ENCODE data around the gene CNKSR3. TPM values are rescaled to one million over a fixed set of nuclear protein-coding genes. Genes with fewer than 3 reads are reported as not detected.

Gene CNKSR3
- total RNA-seq, 6 experiments from 2014 or later = 19.8 to 43.4 (median 26.9) TPM

DNA sequence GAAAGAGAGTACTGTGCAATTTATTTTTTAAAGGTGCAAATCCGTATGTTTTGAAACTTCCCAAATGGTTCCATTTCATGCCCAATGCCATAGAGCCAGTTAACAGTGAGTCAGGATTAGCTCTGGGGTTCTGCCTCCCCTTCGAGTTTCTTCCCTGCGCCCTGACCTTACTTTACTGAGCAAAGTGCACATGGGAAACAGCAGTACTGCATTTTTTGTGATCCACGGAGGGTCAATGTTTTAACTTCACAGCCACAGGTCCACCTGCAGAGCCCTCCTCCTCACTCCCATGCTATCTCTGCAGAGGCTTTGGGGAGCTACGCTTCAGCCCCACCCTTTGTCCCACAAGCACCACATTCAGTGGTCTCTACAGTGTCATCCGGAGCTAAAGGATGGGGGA is 44.0 kb upstream of the CNKSR3 start:
- ATAC-seq (no peak), DNase-seq (no peak)
- intact Hi-C loops (cut with DNase I) = no loop called here
- TF ChIP-seq, protein P1, sequence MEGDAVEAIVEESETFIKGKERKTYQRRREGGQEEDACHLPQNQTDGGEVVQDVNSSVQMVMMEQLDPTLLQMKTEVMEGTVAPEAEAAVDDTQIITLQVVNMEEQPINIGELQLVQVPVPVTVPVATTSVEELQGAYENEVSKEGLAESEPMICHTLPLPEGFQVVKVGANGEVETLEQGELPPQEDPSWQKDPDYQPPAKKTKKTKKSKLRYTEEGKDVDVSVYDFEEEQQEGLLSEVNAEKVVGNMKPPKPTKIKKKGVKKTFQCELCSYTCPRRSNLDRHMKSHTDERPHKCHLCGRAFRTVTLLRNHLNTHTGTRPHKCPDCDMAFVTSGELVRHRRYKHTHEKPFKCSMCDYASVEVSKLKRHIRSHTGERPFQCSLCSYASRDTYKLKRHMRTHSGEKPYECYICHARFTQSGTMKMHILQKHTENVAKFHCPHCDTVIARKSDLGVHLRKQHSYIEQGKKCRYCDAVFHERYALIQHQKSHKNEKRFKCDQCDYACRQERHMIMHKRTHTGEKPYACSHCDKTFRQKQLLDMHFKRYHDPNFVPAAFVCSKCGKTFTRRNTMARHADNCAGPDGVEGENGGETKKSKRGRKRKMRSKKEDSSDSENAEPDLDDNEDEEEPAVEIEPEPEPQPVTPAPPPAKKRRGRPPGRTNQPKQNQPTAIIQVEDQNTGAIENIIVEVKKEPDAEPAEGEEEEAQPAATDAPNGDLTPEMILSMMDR (IDR thresholded peaks at IDR 0.05) = no peak
- no peak for TF ChIP-seq POLR2A (IDR thresholded peaks at IDR 0.05)
- Histone ChIP-seq H3K4me1 (no peaks in the 10 kb centered on the region), H3K4me3 (no peak overlapping the region), H3K27me3 (no peaks in the 10 kb centered on the region), H3K36me3 (no peaks in the 10 kb centered on the region), H3K27ac (no peak overlapping the region), H3K9me3 (no peaks in the 10 kb centered on the region)
- WGBS (ENCODE audit: insufficient coverage, low coverage, low lambda C conversion rate, missing lambda C conversion rate) = 70% methylated on average over 5 of the region's 6 CpGs

- no peaks in the 10 kb centered on the region for H3K27me3 ChIP-seq
- ATAC-seq (no peak), DNase-seq (no peak)
- H3K4me3 ChIP-seq = no peak overlapping the region
- intact Hi-C loops (cut with DNase I) = no loop called here
- no peaks in the 10 kb centered on the region for H3K36me3 ChIP-seq
- no peaks in the 10 kb centered on the region for H3K4me1 ChIP-seq
- TF ChIP-seq, protein P1 (IDR thresholded peaks at IDR 0.05) = no peak
- TF ChIP-seq POLR2A (IDR thresholded peaks at IDR 0.05) = no peak
- H3K27ac ChIP-seq = no peak overlapping the region
- no peaks in the 10 kb centered on the region for H3K9me3 ChIP-seq
Measured at GRCh38 chr6:154550779-154551178, 40.3 kb upstream of the CNKSR3 start.

GRCh38 chr6:154549179-154549578 is 38.7 kb upstream of the CNKSR3 start:
- Histone ChIP-seq H3K9me3 (no peaks in the 10 kb centered on the region), H3K27me3 (no peaks in the 10 kb centered on the region), H3K4me3 (no peak overlapping the region), H3K36me3 (no peaks in the 10 kb centered on the region), H3K27ac (no peak overlapping the region), H3K4me1 (no peaks in the 10 kb centered on the region)
- intact Hi-C loops (cut with DNase I) = no loop called here
- no peak for TF ChIP-seq POLR2A (IDR thresholded peaks at IDR 0.05)
- TF ChIP-seq, protein P1 (IDR thresholded peaks at IDR 0.05) = no peak
- no peak for ATAC-seq
- DNase-seq = no peak
- WGBS (ENCODE audit: insufficient coverage, low coverage, low lambda C conversion rate, missing lambda C conversion rate) = 98% methylated on average over 6 of the region's 6 CpGs

GRCh38 chr6:154548130-154548830 is 37.8 kb upstream of the CNKSR3 start:
- Histone ChIP-seq H3K4me1 (no peaks in the 10 kb centered on the region), H3K4me3 (no peak overlapping the region), H3K27me3 (no peaks in the 10 kb centered on the region), H3K9me3 (no peaks in the 10 kb centered on the region), H3K27ac (peak overlapping the region in 1 of 3 donors; percentile 30), H3K36me3 (no peaks in the 10 kb centered on the region)
- WGBS (ENCODE audit: insufficient coverage, low coverage, low lambda C conversion rate, missing lambda C conversion rate) = 63% methylated on average over 5 of the region's 8 CpGs
- DNase-seq (peak in 1 of 3 donors; percentile 35), ATAC-seq (peak; percentile 76 to 97 (median 87))
- TF ChIP-seq, protein P1 (IDR thresholded peaks at IDR 0.05) = no peak
- TF ChIP-seq POLR2A (IDR thresholded peaks at IDR 0.05) = no peak
- intact Hi-C loops (cut with DNase I) = no loop called here

Data from right lobe of liver (tissue), 6 donors.